Esophagus muscularis mucosa (tissue), 4 donors: ENCODE measurements around the gene DUSP16.

Source experiments
- EP300 ChIP-seq: sonication (generic); formaldehyde crosslinking; IDR thresholded peaks from one replicate; pipeline ENCODE4 v1.6.1; 2017; ENCODE audit warnings: antibody characterized with exemption
- POLR2A ChIP-seq: fragments of 450-650 bp; IDR thresholded peaks from one replicate; pipeline ENCODE4 v1.6.1; 2017; ENCODE audit warnings: antibody characterized with exemption, moderate library complexity, mild to moderate bottlenecking, low read depth
- POLR2AphosphoS5 ChIP-seq, 2 donors: sonication (generic); formaldehyde crosslinking; IDR thresholded peaks; one replicate each; pipeline ENCODE4 v1.6.1; 2017; ENCODE audit warnings: antibody characterized with exemption in 2 of 2
- TF ChIP-seq, protein P1 (sequence below), 3 experiments: fragments of 200-600 bp in 2 of 3; fragments of 450-650 bp in 1 of 3; sonication (generic) in 2 of 3; IDR thresholded peaks; one replicate each; pipeline ENCODE4 v1.5.1; 2017 to 2019; ENCODE audit warnings: antibody characterized with exemption in 3 of 3, mild to moderate bottlenecking in 2 of 3, moderate library complexity in 1 of 3

DNA sequence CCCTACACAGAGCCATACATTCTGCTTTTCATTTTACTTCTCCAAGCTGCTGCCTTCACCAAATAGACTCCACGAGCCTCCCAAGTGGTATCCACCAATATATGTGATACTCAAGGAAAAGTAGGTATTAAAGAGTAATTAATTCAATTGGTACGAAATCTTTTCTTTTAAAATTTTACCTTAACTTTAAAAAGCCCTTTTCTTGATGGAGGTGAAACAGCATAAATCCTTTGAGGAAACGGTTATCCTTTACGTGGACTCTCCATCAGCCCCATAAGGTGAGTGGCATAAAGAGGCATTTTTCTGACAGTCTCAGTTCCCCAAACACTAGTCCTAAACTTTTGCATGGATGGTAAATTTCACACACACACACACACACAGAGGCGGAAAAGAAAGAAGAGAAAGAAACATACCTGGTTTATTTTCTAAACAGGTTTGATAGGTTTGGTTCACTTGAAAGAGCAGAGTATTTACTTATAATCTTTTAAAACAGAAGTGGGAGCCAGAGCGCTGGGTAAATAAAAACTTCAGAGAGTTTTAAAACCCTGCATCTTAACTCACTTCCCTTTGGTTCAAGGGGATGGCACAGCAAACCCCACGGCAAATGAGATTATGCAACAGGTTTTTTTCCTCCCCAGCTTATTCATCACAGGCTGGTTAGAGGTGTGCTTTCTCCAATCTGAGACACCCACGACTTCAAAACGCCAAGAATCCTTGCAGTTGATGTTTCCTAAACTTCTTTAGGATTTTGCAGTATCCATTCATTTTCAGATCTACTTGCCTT lies 1.9 kb downstream of the DUSP16 start:
- peak; percentile 22 for TF ChIP-seq POLR2A
- TF ChIP-seq, protein P1, sequence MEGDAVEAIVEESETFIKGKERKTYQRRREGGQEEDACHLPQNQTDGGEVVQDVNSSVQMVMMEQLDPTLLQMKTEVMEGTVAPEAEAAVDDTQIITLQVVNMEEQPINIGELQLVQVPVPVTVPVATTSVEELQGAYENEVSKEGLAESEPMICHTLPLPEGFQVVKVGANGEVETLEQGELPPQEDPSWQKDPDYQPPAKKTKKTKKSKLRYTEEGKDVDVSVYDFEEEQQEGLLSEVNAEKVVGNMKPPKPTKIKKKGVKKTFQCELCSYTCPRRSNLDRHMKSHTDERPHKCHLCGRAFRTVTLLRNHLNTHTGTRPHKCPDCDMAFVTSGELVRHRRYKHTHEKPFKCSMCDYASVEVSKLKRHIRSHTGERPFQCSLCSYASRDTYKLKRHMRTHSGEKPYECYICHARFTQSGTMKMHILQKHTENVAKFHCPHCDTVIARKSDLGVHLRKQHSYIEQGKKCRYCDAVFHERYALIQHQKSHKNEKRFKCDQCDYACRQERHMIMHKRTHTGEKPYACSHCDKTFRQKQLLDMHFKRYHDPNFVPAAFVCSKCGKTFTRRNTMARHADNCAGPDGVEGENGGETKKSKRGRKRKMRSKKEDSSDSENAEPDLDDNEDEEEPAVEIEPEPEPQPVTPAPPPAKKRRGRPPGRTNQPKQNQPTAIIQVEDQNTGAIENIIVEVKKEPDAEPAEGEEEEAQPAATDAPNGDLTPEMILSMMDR (IDR thresholded peaks at IDR 0.05) = no peak
- peak; percentile 55 to 90 for TF ChIP-seq POLR2AphosphoS5 (IDR thresholded peaks at IDR 0.05)
- TF ChIP-seq EP300 = no peak
